Effector memory CD4-positive, alpha-beta T cell (primary cell): ENCODE results near the gene UCP2.

Experiments
- DNase-seq, 3 donors: peaks; one replicate each; pipeline ENCODE4 v3.0.0-alpha.2; 2020
- H3K27ac ChIP-seq: 2 replicates; pipeline ENCODE4 v1.7.0; 2013; ENCODE audit warnings: mild to moderate bottlenecking, low read length, moderate library complexity; ENCODE audit not compliant: insufficient read depth, poor library complexity, severe bottlenecking
- H3K27me3 ChIP-seq: replicated peaks from 2 replicates; pipeline ENCODE4 v1.7.0; 2013; ENCODE audit warnings: mild to moderate bottlenecking, low read length; ENCODE audit not compliant: insufficient read depth, control insufficient read depth, poor library complexity, severe bottlenecking
- H3K36me3 ChIP-seq: 2 replicates; pipeline ENCODE4 v1.7.0; 2013; ENCODE audit warnings: mild to moderate bottlenecking, low read length, moderate library complexity; ENCODE audit not compliant: control insufficient read depth, insufficient read depth
- H3K4me1 ChIP-seq: 2 replicates; pipeline ENCODE4 v1.7.0; 2013; ENCODE audit warnings: low read length, mild to moderate bottlenecking; ENCODE audit not compliant: control insufficient read depth, insufficient read depth, poor library complexity, severe bottlenecking
- H3K4me3 ChIP-seq: 2 replicates; pipeline ENCODE4 v1.7.0; 2013; ENCODE audit warnings: low read length, low read depth, mild to moderate bottlenecking; ENCODE audit not compliant: insufficient read depth, poor library complexity, severe bottlenecking
- H3K9me3 ChIP-seq: 2 replicates; pipeline ENCODE4 v1.7.0; 2013; ENCODE audit warnings: mild to moderate bottlenecking, low read length, moderate library complexity; ENCODE audit not compliant: control insufficient read depth

The UCP2 gene

GRCh38 chr11:73958521-73959141 lies 24.0 kb downstream of the UCP2 start:
- Histone ChIP-seq H3K4me1 (no peaks in the 10 kb centered on the region), H3K27ac (no peak overlapping the region), H3K9me3 (no peaks in the 10 kb centered on the region), H3K4me3 (no peak overlapping the region), H3K36me3 (no peaks in the 10 kb centered on the region), H3K27me3 (no peaks in the 10 kb centered on the region)
- no peak for DNase-seq

GRCh38 chr11:73957654-73958361 lies 24.8 kb downstream of the UCP2 start:
- no peak overlapping the region for H3K27ac ChIP-seq
- H3K4me3 ChIP-seq = no peak overlapping the region
- no peak for DNase-seq
- H3K27me3 ChIP-seq = no peaks in the 10 kb centered on the region
- H3K4me1 ChIP-seq = no peaks in the 10 kb centered on the region
- no peaks in the 10 kb centered on the region for H3K36me3 ChIP-seq
- no peaks in the 10 kb centered on the region for H3K9me3 ChIP-seq

GRCh38 chr11:73956876-73957653 lies 25.6 kb downstream of the UCP2 start:
- H3K9me3 ChIP-seq = no peaks in the 10 kb centered on the region
- H3K27ac ChIP-seq = no peak overlapping the region
- no peaks in the 10 kb centered on the region for H3K4me1 ChIP-seq
- H3K4me3 ChIP-seq = no peak overlapping the region
- no peaks in the 10 kb centered on the region for H3K27me3 ChIP-seq
- H3K36me3 ChIP-seq = no peaks in the 10 kb centered on the region
- DNase-seq = no peak

GRCh38 chr11:73951797-73952196 lies 30.8 kb downstream of the UCP2 start:
- no peak for DNase-seq
- Histone ChIP-seq H3K4me1 (no peaks in the 10 kb centered on the region), H3K27me3 (no peaks in the 10 kb centered on the region), H3K9me3 (no peaks in the 10 kb centered on the region), H3K4me3 (no peak overlapping the region), H3K36me3 (no peaks in the 10 kb centered on the region), H3K27ac (no peak overlapping the region)

GRCh38 chr11:73950869-73951710 lies 31.6 kb downstream of the UCP2 start, which contains the start of gene DNAJB13:
DNAJB13 (plus strand) TSS chr11:73951026; CDS start chr11:73951070, 44 bp downstream.
- DNase-seq = no peak
- H3K36me3 ChIP-seq = no peaks in the 10 kb centered on the region
- H3K4me1 ChIP-seq = no peaks in the 10 kb centered on the region
- H3K27ac ChIP-seq = no peak within 1 kb of the TSS
- H3K4me3 ChIP-seq = no peak within 1 kb of the TSS
- no peaks in the 10 kb centered on the region for H3K9me3 ChIP-seq
- no peaks in the 10 kb centered on the region for H3K27me3 ChIP-seq

GRCh38 chr11:73949912-73950311 lies 32.7 kb downstream of the UCP2 start:
- no peaks in the 10 kb centered on the region for H3K27me3 ChIP-seq
- H3K36me3 ChIP-seq = no peaks in the 10 kb centered on the region
- H3K4me3 ChIP-seq = no peak overlapping the region
- H3K9me3 ChIP-seq = no peaks in the 10 kb centered on the region
- no peak overlapping the region for H3K27ac ChIP-seq
- no peak for DNase-seq
- no peaks in the 10 kb centered on the region for H3K4me1 ChIP-seq

- Histone ChIP-seq H3K27me3 (no peaks in the 10 kb centered on the region), H3K4me3 (no peak overlapping the region), H3K36me3 (no peaks in the 10 kb centered on the region), H3K27ac (no peak overlapping the region), H3K9me3 (no peaks in the 10 kb centered on the region), H3K4me1 (no peaks in the 10 kb centered on the region)
- DNase-seq = no peak
Measured at GRCh38 chr11:73949246-73949645, 33.4 kb downstream of the UCP2 start.

GRCh38 chr11:73946798-73947458 lies 35.7 kb downstream of the UCP2 start:
- Histone ChIP-seq H3K36me3 (no peaks in the 10 kb centered on the region), H3K4me3 (no peak overlapping the region), H3K27ac (no peak overlapping the region), H3K4me1 (no peaks in the 10 kb centered on the region), H3K9me3 (no peaks in the 10 kb centered on the region), H3K27me3 (no peaks in the 10 kb centered on the region)
- no peak for DNase-seq

- Histone ChIP-seq H3K27ac (no peak overlapping the region), H3K36me3 (no peaks in the 10 kb centered on the region), H3K27me3 (no peaks in the 10 kb centered on the region), H3K4me1 (no peaks in the 10 kb centered on the region), H3K4me3 (no peak overlapping the region), H3K9me3 (no peaks in the 10 kb centered on the region)
- DNase-seq = no peak
Measured at GRCh38 chr11:73945396-73945795, 37.2 kb downstream of the UCP2 start.
